Tibial nerve (tissue), 4 donors: Measurements from ENCODE around the gene ARCN1.
"Not testable (repeated sequence)": the region's sequence is repeated elsewhere in the genome, so short reads cannot be mapped to it uniquely, and the experiment has no call there.

Experiments used
- CTCF ChIP-seq, 5 experiments: fragments of 200-600 bp in 3 of 5; fragments of 450-650 bp in 2 of 5; sonication (generic) in 3 of 5; IDR thresholded peaks; one replicate each; pipeline ENCODE4 v1.5.1; 2016 to 2019; ENCODE audit warnings: antibody characterized with exemption in 5 of 5, mild to moderate bottlenecking in 3 of 5, moderate library complexity in 2 of 5
- EP300 ChIP-seq, 2 donors: sonication (generic); formaldehyde crosslinking; IDR thresholded peaks; one replicate each; pipeline ENCODE4 v1.6.1; 2017; ENCODE audit warnings: antibody characterized with exemption in 2 of 2, mild to moderate bottlenecking in 1 of 2
- POLR2A ChIP-seq, 2 donors: fragments of 450-650 bp; IDR thresholded peaks; one replicate each; pipeline ENCODE4 v1.6.1; 2017; ENCODE audit warnings: antibody characterized with exemption in 2 of 2, mild to moderate bottlenecking in 2 of 2, moderate library complexity in 2 of 2

DNA sequence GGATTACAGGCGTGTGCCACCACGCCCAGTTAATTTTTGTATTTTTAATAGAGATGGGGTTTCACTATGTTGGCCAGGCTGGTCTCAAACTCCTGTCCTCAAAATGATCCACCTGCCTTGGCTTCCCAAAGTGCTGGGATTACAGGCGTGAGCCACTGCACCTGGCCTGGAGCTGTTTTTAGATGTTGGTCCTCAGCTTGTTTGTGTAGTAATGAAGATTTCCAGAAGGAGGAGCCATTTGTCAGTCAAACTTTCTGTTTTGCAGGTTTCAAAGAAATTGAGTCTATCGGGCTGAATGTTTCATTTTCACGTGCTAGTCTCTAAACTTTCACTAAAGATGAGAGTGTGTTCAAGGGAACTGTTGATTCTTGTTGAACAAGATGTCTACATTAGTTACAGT, 22.8 kb downstream of the ARCN1 start:
- TF ChIP-seq CTCF (IDR thresholded peaks at IDR 0.05) (peak; percentile 16 to 80 (median 38)), EP300 (IDR thresholded peaks at IDR 0.05) (peak in 1 of 2 donors; percentile 63)
- TF ChIP-seq POLR2A (IDR thresholded peaks at IDR 0.05): not testable (repeated sequence)
